ENCODE measurements around the gene SPATC1L. TPM values are rescaled to one million over a fixed set of nuclear protein-coding genes. Genes with fewer than 3 reads are reported as not detected.

The SPATC1L gene
- total RNA-seq, 1 experiment from 2014 or later, result 8.7 TPM

GRCh38 chr21:46215436-46216131, 31.3 kb upstream of the SPATC1L start:
- no peak for DNase-seq (ENCODE audit: low read depth)

GRCh38 chr21:46214478-46215340, 30.4 kb upstream of the SPATC1L start:
- no peak for DNase-seq (ENCODE audit: low read depth)

- DNase-seq (ENCODE audit: low read depth), result no peak
Observed at GRCh38 chr21:46213620-46214286, 29.5 kb upstream of the SPATC1L start.

GRCh38 chr21:46212721-46213484, 28.6 kb upstream of the SPATC1L start:
- DNase-seq (ENCODE audit: low read depth), result no peak

GRCh38 chr21:46211786-46212720, 27.8 kb upstream of the SPATC1L start:
- no peak for DNase-seq (ENCODE audit: low read depth)

GRCh38 chr21:46211376-46211775, 27.1 kb upstream of the SPATC1L start:
- no peak for DNase-seq (ENCODE audit: low read depth)

- DNase-seq (ENCODE audit: low read depth), result no peak
Observed at GRCh38 chr21:46210378-46211136, 26.3 kb upstream of the SPATC1L start.

- no peak for DNase-seq (ENCODE audit: low read depth)
Observed at GRCh38 chr21:46208761-46209721, 24.8 kb upstream of the SPATC1L start.

- DNase-seq (ENCODE audit: low read depth), result no peak
Observed at GRCh38 chr21:46207920-46208591, 23.8 kb upstream of the SPATC1L start.

GRCh38 chr21:46207006-46207919, 23.0 kb upstream of the SPATC1L start:
- no peak for DNase-seq (ENCODE audit: low read depth)

GRCh38 chr21:46206163-46207005, 22.1 kb upstream of the SPATC1L start:
- no peak for DNase-seq (ENCODE audit: low read depth)

GRCh38 chr21:46205766-46206162, 21.5 kb upstream of the SPATC1L start:
- DNase-seq (ENCODE audit: low read depth), result no peak

- DNase-seq (ENCODE audit: low read depth), result no peak
Observed at GRCh38 chr21:46205166-46205565, 20.9 kb upstream of the SPATC1L start.

GRCh38 chr21:46203203-46203600, 18.9 kb upstream of the SPATC1L start:
- DNase-seq (ENCODE audit: low read depth), result no peak

GRCh38 chr21:46202592-46203202, 18.4 kb upstream of the SPATC1L start:
- no peak for DNase-seq (ENCODE audit: low read depth)
